ENCODE results near the gene DHX15. TPM values are rescaled to one million over a fixed set of nuclear protein-coding genes. Genes with fewer than 3 reads are reported as not detected.

The DHX15 gene
- total RNA-seq, 2 donors from 2014 or later = 59.7 to 62.4 TPM

DNA sequence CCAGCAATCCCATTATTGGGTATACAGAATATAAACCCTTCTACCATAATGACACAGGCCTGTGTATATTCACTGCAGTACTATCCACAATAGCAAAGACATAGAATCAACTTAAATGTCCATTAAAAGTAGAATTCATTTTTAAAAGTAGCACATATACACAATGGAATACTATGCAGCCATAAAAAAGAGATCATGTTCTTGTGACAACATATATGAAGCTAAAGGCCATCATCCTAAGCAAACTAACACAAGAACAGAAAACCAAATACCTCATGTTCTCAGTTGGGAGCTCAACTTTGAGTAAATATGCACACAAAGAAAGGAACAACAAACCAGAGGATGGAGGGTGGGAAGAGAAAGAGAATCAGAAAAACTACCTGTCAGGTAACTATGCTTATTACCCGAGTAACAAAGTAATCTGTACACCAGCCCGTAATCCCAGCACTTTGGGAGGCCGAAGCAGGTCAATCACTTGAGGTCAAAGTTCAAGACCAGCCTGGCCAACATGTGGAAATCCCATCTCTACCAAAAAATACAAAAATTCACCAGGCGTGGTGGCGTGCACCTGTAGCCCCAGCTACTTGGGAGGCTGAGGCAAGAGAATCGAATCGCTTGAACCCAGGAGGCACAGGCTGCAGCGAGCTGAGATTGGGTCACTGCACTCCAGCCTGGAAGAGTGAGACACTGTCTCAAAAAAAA, 22.8 kb downstream of the DHX15 start:
- Histone ChIP-seq H3K27ac (no peak overlapping the region), H3K27me3 (no peaks in the 10 kb centered on the region), H3K9me3 (no peaks in the 10 kb centered on the region), H3K4me1 (peaks cover 0 to 42% of the 10 kb centered on the region in 2 donors), H3K4me3 (no peak overlapping the region), H3K36me3 (no peaks in the 10 kb centered on the region)
- no peak for DNase-seq (ENCODE audit: low spot score)
- TF ChIP-seq, protein P1, sequence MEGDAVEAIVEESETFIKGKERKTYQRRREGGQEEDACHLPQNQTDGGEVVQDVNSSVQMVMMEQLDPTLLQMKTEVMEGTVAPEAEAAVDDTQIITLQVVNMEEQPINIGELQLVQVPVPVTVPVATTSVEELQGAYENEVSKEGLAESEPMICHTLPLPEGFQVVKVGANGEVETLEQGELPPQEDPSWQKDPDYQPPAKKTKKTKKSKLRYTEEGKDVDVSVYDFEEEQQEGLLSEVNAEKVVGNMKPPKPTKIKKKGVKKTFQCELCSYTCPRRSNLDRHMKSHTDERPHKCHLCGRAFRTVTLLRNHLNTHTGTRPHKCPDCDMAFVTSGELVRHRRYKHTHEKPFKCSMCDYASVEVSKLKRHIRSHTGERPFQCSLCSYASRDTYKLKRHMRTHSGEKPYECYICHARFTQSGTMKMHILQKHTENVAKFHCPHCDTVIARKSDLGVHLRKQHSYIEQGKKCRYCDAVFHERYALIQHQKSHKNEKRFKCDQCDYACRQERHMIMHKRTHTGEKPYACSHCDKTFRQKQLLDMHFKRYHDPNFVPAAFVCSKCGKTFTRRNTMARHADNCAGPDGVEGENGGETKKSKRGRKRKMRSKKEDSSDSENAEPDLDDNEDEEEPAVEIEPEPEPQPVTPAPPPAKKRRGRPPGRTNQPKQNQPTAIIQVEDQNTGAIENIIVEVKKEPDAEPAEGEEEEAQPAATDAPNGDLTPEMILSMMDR (IDR thresholded peaks at IDR 0.05) = no peak

- Histone ChIP-seq H3K27me3 (no peaks in the 10 kb centered on the region), H3K36me3 (peaks cover 3% of the 10 kb centered on the region), H3K4me3 (no peak overlapping the region), H3K27ac (no peak overlapping the region), H3K9me3 (no peaks in the 10 kb centered on the region), H3K4me1 (peaks cover 0 to 36% of the 10 kb centered on the region in 2 donors)
- DNase-seq (ENCODE audit: low spot score) = no peak
- TF ChIP-seq, protein P1 (IDR thresholded peaks at IDR 0.05) = no peak
Measured at GRCh38 chr4:24560868-24561368, 23.4 kb downstream of the DHX15 start.

DNA sequence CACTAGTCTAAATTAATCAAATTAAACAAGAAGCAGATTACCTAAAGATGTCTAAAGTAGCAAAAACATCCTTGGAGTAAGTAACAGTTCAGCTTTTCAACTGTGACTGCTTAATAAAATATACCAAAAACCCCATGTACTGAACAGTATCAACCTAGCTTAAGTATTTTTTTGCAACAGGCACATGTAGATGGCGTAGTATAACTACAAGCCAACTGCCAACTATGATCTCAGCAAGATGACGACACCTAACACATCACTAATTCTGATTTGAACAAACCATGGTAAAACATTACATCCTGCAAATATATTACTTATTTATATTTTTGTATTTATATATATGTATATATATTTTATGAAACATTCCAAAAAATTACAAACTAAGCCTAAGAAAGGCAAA, 24.5 kb downstream of the DHX15 start:
- no peak overlapping the region for H3K27ac ChIP-seq
- H3K9me3 ChIP-seq = no peaks in the 10 kb centered on the region
- H3K36me3 ChIP-seq = peaks cover 12% of the 10 kb centered on the region
- DNase-seq (ENCODE audit: low spot score) = no peak
- TF ChIP-seq, protein P1 (IDR thresholded peaks at IDR 0.05) = no peak
- peaks cover 0 to 25% of the 10 kb centered on the region in 2 donors for H3K4me1 ChIP-seq
- H3K4me3 ChIP-seq = no peak overlapping the region
- H3K27me3 ChIP-seq = no peaks in the 10 kb centered on the region

DNA sequence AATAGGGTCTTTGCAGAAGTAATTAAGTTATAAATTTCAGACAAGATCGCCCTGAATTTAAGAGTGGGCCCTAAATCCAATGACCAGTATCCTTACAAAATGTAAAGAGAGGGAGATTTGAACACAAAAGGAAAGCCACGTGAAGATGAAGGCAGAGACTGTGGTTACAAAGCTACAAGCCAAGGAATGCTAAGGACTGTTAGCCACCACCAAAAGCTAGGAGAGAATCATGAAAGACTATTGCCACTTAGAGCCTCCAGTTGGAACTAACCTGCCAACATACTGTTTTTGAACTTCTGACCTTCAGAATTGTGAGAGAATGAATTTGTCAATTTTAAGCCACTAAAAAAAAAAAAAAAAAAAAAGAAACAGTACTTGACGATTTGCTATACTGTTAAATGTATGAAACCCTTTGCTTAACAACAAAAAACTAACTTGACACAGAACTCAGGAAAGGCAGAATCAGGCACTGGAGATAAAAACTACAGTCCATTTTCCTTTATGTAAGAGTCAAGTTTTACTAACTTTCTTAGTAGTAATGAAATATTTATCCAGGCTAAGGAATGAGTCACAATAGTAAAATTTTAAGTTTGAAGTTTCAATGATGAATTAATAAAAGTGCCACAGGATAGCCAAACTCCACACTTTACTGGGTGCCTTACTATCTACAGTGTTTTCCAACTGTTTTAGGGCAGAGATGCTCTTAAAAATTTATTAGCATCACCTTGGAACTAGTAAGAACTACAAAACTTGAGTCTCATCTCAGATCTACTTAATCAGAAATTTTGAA, 25.1 kb downstream of the DHX15 start:
- H3K27me3 ChIP-seq = no peaks in the 10 kb centered on the region
- H3K27ac ChIP-seq = no peak overlapping the region
- no peak overlapping the region for H3K4me3 ChIP-seq
- H3K36me3 ChIP-seq = peaks cover 16% of the 10 kb centered on the region
- H3K9me3 ChIP-seq = no peaks in the 10 kb centered on the region
- peaks cover 0 to 19% of the 10 kb centered on the region in 2 donors for H3K4me1 ChIP-seq
- DNase-seq (ENCODE audit: low spot score) = no peak
- TF ChIP-seq, protein P1 (IDR thresholded peaks at IDR 0.05) = no peak

DNA sequence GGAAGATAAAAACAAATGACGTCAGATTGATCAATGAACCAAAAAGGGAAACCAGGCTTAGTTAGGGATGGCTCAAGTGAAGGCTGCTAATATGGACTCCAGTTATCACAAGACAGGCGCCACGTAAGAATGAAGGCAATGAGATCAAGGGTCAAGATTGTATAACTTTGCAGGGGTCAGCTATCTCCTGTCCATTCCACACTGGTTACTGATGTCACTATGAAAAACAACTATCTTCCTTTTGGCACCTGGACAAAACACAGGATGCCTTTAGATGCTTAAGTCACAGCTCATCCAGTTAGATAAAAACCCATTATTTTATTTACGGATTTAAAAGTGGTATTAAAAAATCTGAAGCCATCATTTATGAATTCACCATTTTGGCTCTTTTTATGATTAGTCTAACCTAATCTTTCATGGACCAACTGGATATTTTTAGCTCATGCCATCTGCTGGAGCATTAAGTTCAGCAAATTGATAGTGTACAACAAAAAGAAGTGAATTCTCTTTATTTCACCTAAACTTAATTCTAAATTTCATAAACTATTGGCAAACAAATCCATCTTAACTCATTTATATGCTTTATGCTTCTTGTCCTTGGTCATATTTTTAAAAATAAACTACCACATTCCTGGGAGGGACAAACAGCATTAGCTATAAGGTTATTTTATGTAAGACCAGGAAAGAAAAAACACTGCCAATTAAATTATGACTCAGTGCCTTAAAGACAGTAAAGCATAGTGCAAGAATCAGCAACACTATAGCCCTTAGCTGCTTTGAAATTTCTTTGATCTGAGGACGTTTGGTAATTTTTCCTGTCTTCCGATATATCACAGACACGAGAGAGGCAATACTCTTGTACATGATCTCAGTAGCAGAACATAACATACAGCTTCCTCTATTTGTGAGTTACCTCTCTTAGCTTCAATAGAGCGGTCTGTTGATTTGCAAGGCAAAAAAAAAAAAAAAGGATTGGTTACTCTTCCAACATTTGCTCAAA, 27.0 kb downstream of the DHX15 start:
- H3K36me3 ChIP-seq = peaks cover 28% of the 10 kb centered on the region
- TF ChIP-seq, protein P1 (IDR thresholded peaks at IDR 0.05) = no peak
- H3K4me1 ChIP-seq = peaks cover 0 to 23% of the 10 kb centered on the region in 2 donors
- no peak overlapping the region for H3K27ac ChIP-seq
- no peak overlapping the region for H3K4me3 ChIP-seq
- no peak for DNase-seq (ENCODE audit: low spot score)
- no peaks in the 10 kb centered on the region for H3K27me3 ChIP-seq
- no peaks in the 10 kb centered on the region for H3K9me3 ChIP-seq
